ENCODE data around the gene IL1RAPL2.

GRCh38 chrX:105168577-105168976 lies 602.6 kb downstream of the IL1RAPL2 start:
- TF ChIP-seq CTCF (conservative IDR thresholded peaks at IDR 0.05; ENCODE audit: low read depth, low read length) (no peak), SMC3 (IDR thresholded peaks at IDR 0.05; ENCODE audit: low read depth, low read length) (no peak), POLR2A (IDR thresholded peaks at IDR 0.05; ENCODE audit: low read depth, low read length) (no peak), MXI1 (IDR thresholded peaks at IDR 0.05; ENCODE audit: borderline replicate concordance, low read depth, low read length) (no peak), RCOR1 (IDR thresholded peaks at IDR 0.05; ENCODE audit: insufficient replicate concordance, low read length) (no peak), USF2 (IDR thresholded peaks at IDR 0.05; ENCODE audit: low read depth, low read length) (no peak)
